HG03097 (cell line): ENCODE measurements around the gene TIGD6.
A peak's percentile ranks its signal among the peaks of the same experiment; 100 is the strongest.

Source experiments
- ATAC-seq: cut with Tn5 transposase; IDR thresholded peaks from one replicate; pipeline ENCODE4 v1.9.1; 2021; ENCODE audit not compliant: unreplicated experiment, low FRiP score

Gene TIGD6

GRCh38 chr5:149982505-149982904 lies 17.9 kb downstream of the TIGD6 start:
- no peak for ATAC-seq

GRCh38 chr5:149981206-149981605 lies 19.2 kb downstream of the TIGD6 start:
- no peak for ATAC-seq

GRCh38 chr5:149979896-149980295 lies 20.6 kb downstream of the TIGD6 start:
- no peak for ATAC-seq

GRCh38 chr5:149975409-149975808 lies 25.0 kb downstream of the TIGD6 start:
- ATAC-seq: no peak

- ATAC-seq: no peak
Observed at GRCh38 chr5:149969181-149969930, 31.1 kb downstream of the TIGD6 start.

- no peak for ATAC-seq
Observed at GRCh38 chr5:149966946-149967345, 33.5 kb downstream of the TIGD6 start.

GRCh38 chr5:149963729-149964128 lies 36.7 kb downstream of the TIGD6 start:
- no peak for ATAC-seq

- ATAC-seq: no peak
Observed at GRCh38 chr5:149962601-149963300, 37.7 kb downstream of the TIGD6 start.

- no peak for ATAC-seq
Observed at GRCh38 chr5:149961957-149962409, 38.5 kb downstream of the TIGD6 start.

GRCh38 chr5:149961186-149961685 lies 39.2 kb downstream of the TIGD6 start:
- no peak for ATAC-seq

- peak; percentile 98 for ATAC-seq
Observed at GRCh38 chr5:149960272-149961185, 39.9 kb downstream of the TIGD6 start, which contains the start of gene SLC26A2. Gene SLC26A2, plus strand, starts transcription at chr5:149960758. Its CDS starts 16,895 bp downstream, at chr5:149977653.

GRCh38 chr5:149959406-149960236 lies 40.8 kb downstream of the TIGD6 start:
- no peak for ATAC-seq

- ATAC-seq: no peak
Observed at GRCh38 chr5:149957855-149958254, 42.6 kb downstream of the TIGD6 start.

- ATAC-seq: no peak
Observed at GRCh38 chr5:149956685-149957084, 43.8 kb downstream of the TIGD6 start.

- no peak for ATAC-seq
Observed at GRCh38 chr5:149954798-149955197, 45.7 kb downstream of the TIGD6 start.

- no peak for ATAC-seq
Observed at GRCh38 chr5:149953436-149954121, 46.9 kb downstream of the TIGD6 start.

GRCh38 chr5:149951138-149951749 lies 49.2 kb downstream of the TIGD6 start:
- no peak for ATAC-seq

GRCh38 chr5:149948993-149949392 lies 51.5 kb downstream of the TIGD6 start:
- no peak for ATAC-seq

- ATAC-seq: no peak
Observed at GRCh38 chr5:149946118-149946517, 54.3 kb downstream of the TIGD6 start.
